K562 (cell line): ENCODE data around the gene MUC5B. TPM values are rescaled to one million over a fixed set of nuclear protein-coding genes. Genes with fewer than 3 reads are reported as not detected.
A peak's percentile ranks its signal among the peaks of the same experiment; 100 is the strongest.
"Not testable (repeated sequence)": the region's sequence is repeated elsewhere in the genome, so short reads cannot be mapped to it uniquely, and the experiment has no call there.

ENCODE experiments used
- ATAC-seq: fragments of 200-7000 bp; cut with Tn5 transposase; 3 replicates; pipeline ENCODE4 v1.9.1; 2020; ENCODE audit warnings: moderate library complexity
- BruUV-seq: library from RNA; stranded (reverse); fragments of 400-500 nt; replicated peaks from 2 replicates; lab custom pipeline; 2021; lab: Mats Ljungman, UMichigan
- CTCF ChIA-PET: fragments of 300-600 bp; formaldehyde crosslinking; extraction: SDS; loops from one replicate; lab custom pipeline; 2021; ENCODE audit warnings: low intra/inter-chr PET ratio; lab: Yijun Ruan, JAX
- POLR2A ChIA-PET: fragments of 300-600, 350-650 bp; sonication (Branson Sonifier 250); formaldehyde crosslinking; extraction: SDS; loops from one replicate; lab custom pipeline; 2021; ENCODE audit warnings: antibody characterized with exemption, inconsistent platforms; lab: Yijun Ruan, JAX
- DNase-seq, 4 experiments: peaks; one replicate each; pipeline versions ENCODE4 v3.0.0 to v3.0.0-alpha.2; 2011 to 2018; ENCODE audit warnings: low spot score in 3 of 4, mixed read lengths in 3 of 4; ENCODE audit errors: extremely low read depth in 1 of 4
- FAIRE-seq: peaks from 2 replicates; lab custom pipeline; 2011; peaks lifted over from hg19 to GRCh38; lab: Jason Lieb, UNC
- H2AFZ ChIP-seq: 2 replicates; pipeline ENCODE4 v1.6.0; 2011; ENCODE audit warnings: low read depth, low read length, control low read depth, inconsistent platforms
- H3K27ac ChIP-seq: fragments of 200-600 bp; 3 replicates; pipeline ENCODE4 v1.8.0; 2011; ENCODE audit warnings: low read depth, mild to moderate bottlenecking, control low read depth, inconsistent platforms, low read length, moderate library complexity, mixed read lengths; ENCODE audit errors: extremely low read depth
- H3K27me3 ChIP-seq, 2 experiments: fragments of 300-600 bp in 1 of 2; 2 replicates in 1 of 2; 3 replicates in 1 of 2; pipeline versions ENCODE4 v1.6.0 to v1.8.0; 2011; ENCODE audit warnings: inconsistent platforms in 2 of 2, low read length in 2 of 2, mild to moderate bottlenecking in 1 of 2, mixed read lengths in 1 of 2, moderate library complexity in 1 of 2; ENCODE audit not compliant: control insufficient read depth in 2 of 2, insufficient read depth in 2 of 2
- H3K36me3 ChIP-seq: fragments of 300-600 bp; 3 replicates; pipeline ENCODE4 v1.8.0; 2011; ENCODE audit warnings: mild to moderate bottlenecking, low read length, inconsistent platforms; ENCODE audit not compliant: control insufficient read depth, insufficient read depth
- H3K4me1 ChIP-seq, 2 experiments: fragments of 200-600 bp in 1 of 2; replicated peaks in 1 of 2; 2 replicates in 1 of 2; 3 replicates in 1 of 2; pipeline versions ENCODE4 v1.5.1 to v1.8.0; 2011; ENCODE audit warnings: inconsistent platforms in 2 of 2, low read length in 2 of 2, mild to moderate bottlenecking in 1 of 2, mixed read lengths in 1 of 2, moderate library complexity in 1 of 2; ENCODE audit not compliant: control insufficient read depth in 2 of 2, insufficient read depth in 2 of 2
- H3K4me2 ChIP-seq: 2 replicates; pipeline ENCODE4 v1.6.1; 2011; ENCODE audit warnings: low read length, control low read depth, inconsistent platforms, mixed read lengths; ENCODE audit not compliant: insufficient read depth
- H3K4me3 ChIP-seq: fragments of 200-600 bp; sonication (generic), shearing (Covaris generic); 2 replicates; pipeline ENCODE4 v1.5.1; 2016; ENCODE audit warnings: control low read depth, inconsistent platforms
- H3K79me2 ChIP-seq: fragments of 200-600 bp; 3 replicates; pipeline ENCODE4 v1.8.0; 2011; ENCODE audit warnings: low read length, inconsistent platforms; ENCODE audit not compliant: control insufficient read depth, insufficient read depth
- H3K9ac ChIP-seq, 2 experiments: 2 replicates each; pipeline versions ENCODE4 v1.6.0 to v1.6.1; 2011; ENCODE audit warnings: low read depth in 2 of 2, low read length in 2 of 2, control low read depth in 1 of 2, inconsistent platforms in 1 of 2, mild to moderate bottlenecking in 1 of 2, mixed read lengths in 1 of 2; ENCODE audit not compliant: insufficient read depth in 1 of 2
- H3K9me1 ChIP-seq: one replicate; pipeline ENCODE4 v1.6.0; 2011; ENCODE audit warnings: inconsistent platforms, mild to moderate bottlenecking, low read length, moderate library complexity; ENCODE audit not compliant: control insufficient read depth, insufficient read depth
- H3K9me3 ChIP-seq: replicated peaks from 2 replicates; pipeline ENCODE4 v1.5.1; 2011; ENCODE audit warnings: low read depth, low read length, inconsistent platforms; ENCODE audit not compliant: control insufficient read depth, insufficient read depth
- H4K20me1 ChIP-seq: replicated peaks from 2 replicates; pipeline ENCODE4 v1.6.1; 2011; ENCODE audit warnings: low read length, inconsistent platforms, mixed read lengths; ENCODE audit not compliant: control insufficient read depth, insufficient read depth
- ARHGAP35 ChIP-seq: fragments of 450-650 bp; IDR thresholded peaks from 2 replicates; pipeline ENCODE4 v1.6.1; 2018; ENCODE audit not compliant: partially characterized antibody
- CREB3L1 ChIP-seq: fragments of 450-650 bp; IDR thresholded peaks from 2 replicates; pipeline ENCODE4 v1.6.1; 2014; ENCODE audit warnings: low read depth, mild to moderate bottlenecking, moderate library complexity, borderline replicate concordance
- MNT ChIP-seq, 2 experiments: fragments of 450-650 bp; conservative IDR thresholded peaks; 2 replicates each; pipeline ENCODE4 v1.6.1; 2017; ENCODE audit warnings: mild to moderate bottlenecking in 2 of 2, moderate library complexity in 2 of 2
- PRDM10 ChIP-seq: fragments of 450-650 bp; IDR thresholded peaks from 2 replicates; pipeline ENCODE4 v1.6.1; 2018; ENCODE audit not compliant: partially characterized antibody
- WGBS: fragments of 100-300 bp; shearing (Covaris generic); methylation state at CpG from one replicate; pipeline ENCODE4 v1.1.6; 2016; ENCODE audit warnings: low coverage, mixed read lengths; ENCODE audit not compliant: insufficient coverage; ENCODE audit errors: missing lambda C conversion rate; 5-methylcytosine and 5-hydroxymethylcytosine counted together
- in situ Hi-C: fragments of 300-500 bp; cut with MboI; formaldehyde crosslinking; loops from 4 replicates; pipeline ENCODE4 v1.15.0; 2018; ENCODE audit warnings: inconsistent platforms, mixed read lengths
- intact Hi-C: fragments of 100-400 bp; cut with micrococcal nuclease; formaldehyde crosslinking; loops from 2 replicates; pipeline ENCODE4 v1.14.2; 2022
- polyA plus RNA-seq, 8 experiments: library from polyadenylated mRNA; depleted of rRNA in 4 of 8; stranded (reverse) in 5 of 8; unstranded in 3 of 8; fragments of >200 nt; fragmentation: Nextera tagmentation in 2 of 8; fragmentation: Illumina TruSeq in 1 of 8; extraction: Ambion mirVana in 2 of 8; extraction: Trizol in 1 of 8; gene quantifications; 2 replicates each; pipeline versions ENCODE4 v1.2.1 to v1.2.3, GENCODE V29; 2011 to 2014; ENCODE audit warnings: inconsistent platforms in 1 of 8, missing spikeins in 1 of 8
- total RNA-seq, 7 experiments: library from RNA; depleted of rRNA in 6 of 7; stranded (reverse); fragments of >200 nt in 6 of 7; fragmentation: Illumina TruSeq in 2 of 7; extraction: Trizol in 2 of 7; gene quantifications; 2 replicates each; pipeline versions ENCODE4 v1.2.1 to v1.2.3, GENCODE V29; 2011 to 2021; ENCODE audit warnings: low replicate concordance in 1 of 7

The MUC5B gene
- total and polyA plus RNA-seq, 9 of the 15 experiments (the other 6 are each of a cell fraction or from before 2014, with no cell fraction given) = 0.04 to 0.95 TPM; not detected in 7

GRCh38 chr11:1264444-1264843, 41.6 kb downstream of the MUC5B start (continued):
- TF ChIP-seq PRDM10 = peak; percentile 41
- peak; percentile 88 for TF ChIP-seq ARHGAP35
- peak in 1 of 2 experiments; percentile 60; a peak in 2 of 4 replicates for TF ChIP-seq MNT (conservative IDR thresholded peaks at IDR 0.05)
- TF ChIP-seq CREB3L1 = peak; percentile 87

- H3K9me1 ChIP-seq, BruUV-seq, H3K36me3 ChIP-seq, DNase-seq, FAIRE-seq, H2AFZ ChIP-seq, H3K4me2 ChIP-seq, intact Hi-C loops, H3K27ac ChIP-seq, H4K20me1 ChIP-seq, CTCF ChIA-PET, in situ Hi-C loops, ATAC-seq, H3K27me3 ChIP-seq, H3K9me3 ChIP-seq, H3K79me2 ChIP-seq, POLR2A ChIA-PET, H3K9ac ChIP-seq, H3K4me3 ChIP-seq: not testable (repeated sequence)
- WGBS = 33% methylated on average over 4 of the region's 4 CpGs
- H3K4me1 ChIP-seq = peaks cover 5 to 31% of the 10 kb centered on the region in 2 experiments; a peak in 4 of 5 replicates
These were observed 42.6 kb downstream of the MUC5B start for GRCh38 chr11:1265480-1265879.
